Osteocyte (in vitro differentiated cells): ENCODE results near the gene ABCF1. TPM values are rescaled to one million over a fixed set of nuclear protein-coding genes. Genes with fewer than 3 reads are reported as not detected.
A peak's percentile ranks its signal among the peaks of the same experiment; 100 is the strongest.

Source experiments
- DNase-seq: peaks from one replicate; pipeline ENCODE4 v3.0.0; 2021; ENCODE audit warnings: mixed read lengths; ENCODE audit not compliant: unreplicated experiment; ENCODE audit errors: extremely low spot score
- H3K27ac Mint-ChIP-seq: one replicate; pipeline ENCODE4 v1.8.0; 2021; ENCODE audit warnings: mild to moderate bottlenecking, mixed read lengths; ENCODE audit not compliant: unreplicated experiment
- H3K27me3 Mint-ChIP-seq: one replicate; pipeline ENCODE4 v1.8.0; 2021; ENCODE audit warnings: mixed read lengths; ENCODE audit not compliant: unreplicated experiment
- H3K36me3 Mint-ChIP-seq: one replicate; pipeline ENCODE4 v1.8.0; 2021; ENCODE audit warnings: mixed read lengths; ENCODE audit not compliant: unreplicated experiment
- H3K4me1 Mint-ChIP-seq: one replicate; pipeline ENCODE4 v1.8.0; 2021; ENCODE audit warnings: mixed read lengths; ENCODE audit not compliant: unreplicated experiment
- H3K4me3 Mint-ChIP-seq: one replicate; pipeline ENCODE4 v1.8.0; 2021; ENCODE audit warnings: mild to moderate bottlenecking, moderate library complexity, mixed read lengths; ENCODE audit not compliant: unreplicated experiment
- H3K9me3 Mint-ChIP-seq: one replicate; pipeline ENCODE4 v1.8.0; 2021; ENCODE audit warnings: mixed read lengths; ENCODE audit not compliant: unreplicated experiment
- CTCF ChIP-seq: fragments of 200-600 bp; sonication (generic); IDR thresholded peaks from 2 replicates; pipeline ENCODE4 v1.5.0; 2021; ENCODE audit warnings: antibody characterized with exemption, mild to moderate bottlenecking, moderate library complexity
- total RNA-seq: library from RNA; stranded (reverse); gene quantifications from 2 replicates; pipeline ENCODE4 v1.2.1, GENCODE V29; 2021

Gene ABCF1
- total RNA-seq, 1 donor from 2014 or later = 70.5 TPM

- H3K4me1 Mint-ChIP-seq = peaks cover 6% of the 10 kb centered on the region
- H3K9me3 Mint-ChIP-seq = no peaks in the 10 kb centered on the region
- peaks cover 37% of the 10 kb centered on the region for H3K36me3 Mint-ChIP-seq
- no peak for TF ChIP-seq CTCF
- no peak overlapping the region for H3K4me3 Mint-ChIP-seq
- H3K27ac Mint-ChIP-seq = no peak overlapping the region
- H3K27me3 Mint-ChIP-seq = no peaks in the 10 kb centered on the region
- DNase-seq = no peak
Observed at GRCh38 chr6:30601436-30601814, 30.2 kb downstream of the ABCF1 start.

- TF ChIP-seq CTCF = no peak
- Mint-ChIP-seq H3K9me3 (no peaks in the 10 kb centered on the region), H3K27ac (no peak overlapping the region), H3K27me3 (no peaks in the 10 kb centered on the region), H3K36me3 (peaks cover 42% of the 10 kb centered on the region), H3K4me3 (no peak overlapping the region), H3K4me1 (peaks cover 6% of the 10 kb centered on the region)
- no peak for DNase-seq
Observed at GRCh38 chr6:30601815-30602641, 30.8 kb downstream of the ABCF1 start.

- no peak for TF ChIP-seq CTCF
- Mint-ChIP-seq H3K4me1 (peaks cover 4% of the 10 kb centered on the region), H3K36me3 (peaks cover 57% of the 10 kb centered on the region), H3K4me3 (no peak overlapping the region), H3K27me3 (no peaks in the 10 kb centered on the region), H3K27ac (peak overlapping the region; percentile 63), H3K9me3 (no peaks in the 10 kb centered on the region)
- DNase-seq = no peak
Observed at GRCh38 chr6:30603961-30604360, 32.7 kb downstream of the ABCF1 start.

- no peak for TF ChIP-seq CTCF
- Mint-ChIP-seq H3K4me3 (no peak overlapping the region), H3K27me3 (no peaks in the 10 kb centered on the region), H3K27ac (peak overlapping the region; percentile 64), H3K36me3 (peaks cover 48% of the 10 kb centered on the region), H3K4me1 (peaks cover 35% of the 10 kb centered on the region), H3K9me3 (no peaks in the 10 kb centered on the region)
- no peak for DNase-seq
Observed at GRCh38 chr6:30610065-30610464, 38.8 kb downstream of the ABCF1 start.

GRCh38 chr6:30611150-30611855 is 40.1 kb downstream of the ABCF1 start:
- H3K4me1 Mint-ChIP-seq = peaks cover 35% of the 10 kb centered on the region
- H3K27ac Mint-ChIP-seq = peak overlapping the region; percentile 55

More at GRCh38 chr6:30611150-30611855, 40.1 kb downstream of the ABCF1 start:
- Mint-ChIP-seq H3K4me3 (no peak overlapping the region), H3K27me3 (no peaks in the 10 kb centered on the region), H3K36me3 (peaks cover 47% of the 10 kb centered on the region), H3K9me3 (no peaks in the 10 kb centered on the region)
- no peak for TF ChIP-seq CTCF
- no peak for DNase-seq
